ENCODE data around the gene PRR13.

DNA sequence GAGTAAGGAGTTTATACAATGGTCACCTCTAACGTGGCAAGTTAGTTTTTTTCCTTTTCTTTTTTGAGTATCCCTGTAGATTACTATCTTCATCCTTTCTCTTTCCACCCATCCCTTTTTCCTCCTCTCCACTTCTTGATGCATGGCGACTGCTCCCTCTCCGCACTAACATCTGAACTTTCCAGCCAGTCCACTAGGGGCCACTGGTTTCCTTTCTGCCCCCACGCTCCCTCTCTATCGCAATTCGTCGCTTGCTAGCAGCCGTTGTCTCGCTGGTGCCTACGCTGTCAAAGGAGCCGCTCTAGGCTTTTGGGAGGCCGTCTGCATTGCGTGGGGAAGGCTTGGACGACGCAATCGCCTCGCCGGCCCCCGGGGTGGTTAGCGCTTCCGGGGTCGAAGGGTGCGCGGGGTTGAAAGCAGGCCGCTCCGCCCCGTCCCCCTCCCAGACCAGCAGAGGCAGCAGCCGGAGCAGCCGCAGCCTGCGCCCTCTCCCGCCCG, 10.2 kb downstream of the PRR13 start, which contains the start of gene PCBP2:
- TF ChIP-seq, protein P1, sequence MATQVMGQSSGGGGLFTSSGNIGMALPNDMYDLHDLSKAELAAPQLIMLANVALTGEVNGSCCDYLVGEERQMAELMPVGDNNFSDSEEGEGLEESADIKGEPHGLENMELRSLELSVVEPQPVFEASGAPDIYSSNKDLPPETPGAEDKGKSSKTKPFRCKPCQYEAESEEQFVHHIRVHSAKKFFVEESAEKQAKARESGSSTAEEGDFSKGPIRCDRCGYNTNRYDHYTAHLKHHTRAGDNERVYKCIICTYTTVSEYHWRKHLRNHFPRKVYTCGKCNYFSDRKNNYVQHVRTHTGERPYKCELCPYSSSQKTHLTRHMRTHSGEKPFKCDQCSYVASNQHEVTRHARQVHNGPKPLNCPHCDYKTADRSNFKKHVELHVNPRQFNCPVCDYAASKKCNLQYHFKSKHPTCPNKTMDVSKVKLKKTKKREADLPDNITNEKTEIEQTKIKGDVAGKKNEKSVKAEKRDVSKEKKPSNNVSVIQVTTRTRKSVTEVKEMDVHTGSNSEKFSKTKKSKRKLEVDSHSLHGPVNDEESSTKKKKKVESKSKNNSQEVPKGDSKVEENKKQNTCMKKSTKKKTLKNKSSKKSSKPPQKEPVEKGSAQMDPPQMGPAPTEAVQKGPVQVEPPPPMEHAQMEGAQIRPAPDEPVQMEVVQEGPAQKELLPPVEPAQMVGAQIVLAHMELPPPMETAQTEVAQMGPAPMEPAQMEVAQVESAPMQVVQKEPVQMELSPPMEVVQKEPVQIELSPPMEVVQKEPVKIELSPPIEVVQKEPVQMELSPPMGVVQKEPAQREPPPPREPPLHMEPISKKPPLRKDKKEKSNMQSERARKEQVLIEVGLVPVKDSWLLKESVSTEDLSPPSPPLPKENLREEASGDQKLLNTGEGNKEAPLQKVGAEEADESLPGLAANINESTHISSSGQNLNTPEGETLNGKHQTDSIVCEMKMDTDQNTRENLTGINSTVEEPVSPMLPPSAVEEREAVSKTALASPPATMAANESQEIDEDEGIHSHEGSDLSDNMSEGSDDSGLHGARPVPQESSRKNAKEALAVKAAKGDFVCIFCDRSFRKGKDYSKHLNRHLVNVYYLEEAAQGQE (IDR thresholded peaks at IDR 0.05; ENCODE audit: insufficient read depth in 1 of 2, low read depth in 2 of 2, low read length in 2 of 2): no peak
- TF ChIP-seq SIN3A (IDR thresholded peaks at IDR 0.05; ENCODE audit: borderline replicate concordance, insufficient read depth, low read length): no peak
- TF ChIP-seq TAF1 (IDR thresholded peaks at IDR 0.05; ENCODE audit: borderline replicate concordance, insufficient read depth, low read length): peak; percentile 73; the same call in 1 of the 2 replicates
- TF ChIP-seq POLR2AphosphoS5 (IDR thresholded peaks at IDR 0.05; ENCODE audit: low read depth, low read length): peak; percentile 71
- peak; percentile 83 for TF ChIP-seq FOXP2 (optimal IDR thresholded peaks at IDR 0.05; ENCODE audit: borderline replicate concordance, extremely low read depth, extremely low read length, insufficient read depth)
